Inferior parietal cortex (tissue), 1 donor: ENCODE data around the gene CFAP410.
"Not testable (repeated sequence)": the region's sequence is repeated elsewhere in the genome, so short reads cannot be mapped to it uniquely, and the experiment has no call there.

Experiments used
- DNase-seq: peaks from one replicate; pipeline ENCODE4 v3.0.0-alpha.2; 2016; ENCODE audit errors: extremely low spot score

CFAP410 gene

GRCh38 chr21:44317241-44317782 is 21.9 kb downstream of the CFAP410 start:
- DNase-seq: no peak

- DNase-seq: no peak
Measured at GRCh38 chr21:44316277-44316900, 22.8 kb downstream of the CFAP410 start.

- no peak for DNase-seq
Measured at GRCh38 chr21:44315691-44316203, 23.4 kb downstream of the CFAP410 start.

- no peak for DNase-seq
Measured at GRCh38 chr21:44314561-44314960, 24.6 kb downstream of the CFAP410 start.

GRCh38 chr21:44314128-44314527 is 25.1 kb downstream of the CFAP410 start:
- no peak for DNase-seq

- no peak for DNase-seq
Measured at GRCh38 chr21:44313451-44313850, 25.7 kb downstream of the CFAP410 start.

- no peak for DNase-seq
Measured at GRCh38 chr21:44312716-44313115, 26.5 kb downstream of the CFAP410 start.

- DNase-seq: no peak
Measured at GRCh38 chr21:44312089-44312488, 27.1 kb downstream of the CFAP410 start.

- DNase-seq: no peak
Measured at GRCh38 chr21:44310628-44311507, 28.3 kb downstream of the CFAP410 start.

- DNase-seq: no peak
Measured at GRCh38 chr21:44306936-44307704, 32.1 kb downstream of the CFAP410 start.

GRCh38 chr21:44305691-44306090 is 33.5 kb downstream of the CFAP410 start:
- no peak for DNase-seq

GRCh38 chr21:44304877-44305293 is 34.3 kb downstream of the CFAP410 start:
- DNase-seq: peak; percentile 49

- DNase-seq: peak; percentile 39
Measured at GRCh38 chr21:44304011-44304616, 35.1 kb downstream of the CFAP410 start.

GRCh38 chr21:44303490-44303981 is 35.7 kb downstream of the CFAP410 start:
- DNase-seq: no peak

- DNase-seq: not testable (repeated sequence)
Measured at GRCh38 chr21:44302573-44303401, 36.4 kb downstream of the CFAP410 start.

- no peak for DNase-seq
Measured at GRCh38 chr21:44301961-44302406, 37.2 kb downstream of the CFAP410 start.

- DNase-seq: no peak
Measured at GRCh38 chr21:44301141-44301540, 38.0 kb downstream of the CFAP410 start.

GRCh38 chr21:44300262-44300959 is 38.8 kb downstream of the CFAP410 start:
- no peak for DNase-seq

GRCh38 chr21:44299458-44300261 is 39.5 kb downstream of the CFAP410 start, which contains the start of gene PFKL:
TSS of gene PFKL (plus strand) at chr21:44300053. CDS start at chr21:44300106, 53 bp downstream.
- DNase-seq: peak; percentile 38
